HG02852 (cell line): ENCODE results near the gene TECR.

Experiments used
- ATAC-seq: cut with Tn5 transposase; IDR thresholded peaks from one replicate; pipeline ENCODE4 v1.9.1; 2021; ENCODE audit warnings: mild to moderate bottlenecking, moderate library complexity; ENCODE audit not compliant: unreplicated experiment

TECR gene

GRCh38 chr19:14507704-14508542, 21.5 kb upstream of the TECR start:
- no peak for ATAC-seq

GRCh38 chr19:14510311-14511228, 18.8 kb upstream of the TECR start:
- ATAC-seq = no peak

- no peak for ATAC-seq
Measured at GRCh38 chr19:14511229-14511593, 18.2 kb upstream of the TECR start.

- ATAC-seq = no peak
Measured at GRCh38 chr19:14512406-14512961, 16.9 kb upstream of the TECR start.

GRCh38 chr19:14514215-14514863, 15.1 kb upstream of the TECR start:
- no peak for ATAC-seq

- ATAC-seq = no peak
Measured at GRCh38 chr19:14515501-14516047, 13.8 kb upstream of the TECR start.

GRCh38 chr19:14516048-14516534, 13.3 kb upstream of the TECR start:
- ATAC-seq = no peak

- no peak for ATAC-seq
Measured at GRCh38 chr19:14516746-14517438, 12.5 kb upstream of the TECR start.

GRCh38 chr19:14517446-14517839, 12.0 kb upstream of the TECR start:
- ATAC-seq = peak; percentile 2

- peak; percentile 58 for ATAC-seq
Measured at GRCh38 chr19:14517840-14518505, 11.4 kb upstream of the TECR start, which contains the start of gene DNAJB1. TSS of gene DNAJB1 (minus strand) at chr19:14518397. CDS start at chr19:14518349, 48 bp downstream.

- no peak for ATAC-seq
Measured at GRCh38 chr19:14519245-14519859, 10.0 kb upstream of the TECR start.

- ATAC-seq = no peak
Measured at GRCh38 chr19:14519860-14520407, 9.5 kb upstream of the TECR start.

GRCh38 chr19:14520543-14520942, 8.9 kb upstream of the TECR start:
- no peak for ATAC-seq

GRCh38 chr19:14525729-14526128, 3.7 kb upstream of the TECR start:
- no peak for ATAC-seq

- no peak for ATAC-seq
Measured at GRCh38 chr19:14526423-14526822, 3.0 kb upstream of the TECR start.

- no peak for ATAC-seq
Measured at GRCh38 chr19:14528419-14529253, 758 bp upstream of the TECR start.

GRCh38 chr19:14530005-14530348, 583 bp downstream of the TECR start:
- no peak for ATAC-seq

- ATAC-seq = no peak
Measured at GRCh38 chr19:14530506-14530905, 1.1 kb downstream of the TECR start.
